ENCODE results near the gene SGMS1. TPM values are rescaled to one million over a fixed set of nuclear protein-coding genes. Genes with fewer than 3 reads are reported as not detected.

Gene SGMS1
- total RNA-seq, 6 experiments from 2014 or later = 13.6 to 49.8 (median 20.0) TPM

- Histone ChIP-seq H3K27ac (no peak overlapping the region), H3K27me3 (no peaks in the 10 kb centered on the region), H3K4me3 (no peak overlapping the region), H3K9me3 (no peaks in the 10 kb centered on the region), H3K4me1 (peaks cover 0 to 38% (median 17%) of the 10 kb centered on the region in 4 donors), H3K36me3 (no peaks in the 10 kb centered on the region)
- DNase-seq (no peak), ATAC-seq (no peak)
- TF ChIP-seq CTCF (IDR thresholded peaks at IDR 0.05) = no peak
- no peak for TF ChIP-seq POLR2A (IDR thresholded peaks at IDR 0.05)
- 100% methylated on average over 1 of the region's 1 CpG for WGBS (ENCODE audit: insufficient coverage, low coverage, low lambda C conversion rate, missing lambda C conversion rate)
- intact Hi-C loops (cut with DNase I) = no loop called here
Observed at GRCh38 chr10:50600286-50600685, 23.5 kb downstream of the SGMS1 start.

GRCh38 chr10:50596897-50597296 lies 26.9 kb downstream of the SGMS1 start:
- ATAC-seq (no peak), DNase-seq (no peak)
- TF ChIP-seq CTCF (IDR thresholded peaks at IDR 0.05) = no peak
- no peak for TF ChIP-seq POLR2A (IDR thresholded peaks at IDR 0.05)
- Histone ChIP-seq H3K36me3 (no peaks in the 10 kb centered on the region), H3K9me3 (no peaks in the 10 kb centered on the region), H3K4me1 (peaks cover 0 to 11% (median under 1%) of the 10 kb centered on the region in 4 donors), H3K27me3 (no peaks in the 10 kb centered on the region), H3K4me3 (no peak overlapping the region), H3K27ac (no peak overlapping the region)
- WGBS (ENCODE audit: insufficient coverage, low coverage, low lambda C conversion rate, missing lambda C conversion rate) = 80% methylated on average over 3 of the region's 3 CpGs
- intact Hi-C loops (cut with DNase I) = no loop called here

GRCh38 chr10:50596456-50596855 lies 27.3 kb downstream of the SGMS1 start:
- intact Hi-C loops (cut with DNase I) = no loop called here
- TF ChIP-seq CTCF (IDR thresholded peaks at IDR 0.05) (no peak), POLR2A (IDR thresholded peaks at IDR 0.05) (no peak)
- no peak overlapping the region for H3K4me3 ChIP-seq
- no peak overlapping the region for H3K27ac ChIP-seq
- H3K36me3 ChIP-seq = no peaks in the 10 kb centered on the region
- WGBS (ENCODE audit: insufficient coverage, low coverage, low lambda C conversion rate, missing lambda C conversion rate) = 89% methylated on average over 2 of the region's 2 CpGs
- no peaks in the 10 kb centered on the region for H3K9me3 ChIP-seq
- no peaks in the 10 kb centered on the region for H3K27me3 ChIP-seq
- H3K4me1 ChIP-seq = peaks cover 0 to 10% (median 0%) of the 10 kb centered on the region in 4 donors
- DNase-seq = no peak
- ATAC-seq = no peak

- DNase-seq (no peak), ATAC-seq (no peak)
- 100% methylated on average over 1 of the region's 3 CpGs for WGBS (ENCODE audit: insufficient coverage, low coverage, low lambda C conversion rate, missing lambda C conversion rate)
- intact Hi-C loops (cut with DNase I) = no loop called here
- TF ChIP-seq POLR2A (IDR thresholded peaks at IDR 0.05) (no peak), CTCF (IDR thresholded peaks at IDR 0.05) (no peak)
- H3K4me3 ChIP-seq = no peak overlapping the region
- H3K27ac ChIP-seq = no peak overlapping the region
- no peaks in the 10 kb centered on the region for H3K36me3 ChIP-seq
- H3K4me1 ChIP-seq = peaks cover 0 to 10% (median 0%) of the 10 kb centered on the region in 4 donors
- no peaks in the 10 kb centered on the region for H3K9me3 ChIP-seq
- H3K27me3 ChIP-seq = no peaks in the 10 kb centered on the region
Observed at GRCh38 chr10:50595785-50596184, 28.0 kb downstream of the SGMS1 start.
